ENCODE results near the gene ATP10D.

Gene ATP10D

DNA sequence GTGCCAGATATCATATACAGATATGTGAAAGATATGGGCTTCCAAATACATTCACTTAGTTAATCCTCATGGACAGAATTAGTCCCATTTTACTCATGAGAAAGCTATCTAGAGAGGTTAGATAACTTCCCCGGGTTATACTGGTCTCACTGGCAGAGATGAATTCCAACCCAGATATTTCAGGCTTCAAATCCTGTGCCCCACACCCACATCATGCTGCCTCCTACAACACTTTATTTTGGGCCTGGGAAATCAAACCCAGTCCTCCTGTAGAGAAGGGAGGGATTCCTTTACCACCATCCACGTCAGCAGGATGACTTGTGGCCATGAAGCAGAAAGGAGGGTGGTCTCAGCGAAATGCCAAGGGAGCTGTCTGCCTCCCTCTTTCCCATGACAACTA, 113.8 kb downstream of the ATP10D start:
- no peak for DNase-seq

DNA sequence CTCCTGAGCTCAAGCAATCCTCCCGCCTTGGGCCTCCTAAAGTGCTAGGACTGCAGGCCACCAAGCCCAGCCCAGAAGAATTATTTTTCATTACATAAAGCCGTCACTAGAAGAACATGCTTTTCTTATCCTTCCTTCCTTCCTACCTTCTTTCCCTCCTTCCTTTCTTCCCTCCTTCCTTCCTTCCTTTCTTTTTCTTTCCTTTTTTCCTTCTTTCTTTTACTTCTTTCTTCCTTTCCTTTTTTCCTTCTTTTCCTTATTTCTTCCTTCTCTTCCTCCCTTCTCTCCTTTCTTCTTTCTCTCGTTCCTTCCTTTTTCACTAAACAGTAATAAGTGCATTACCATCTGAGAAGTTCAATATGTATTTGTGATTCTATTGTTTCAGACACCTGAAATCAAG, 121.4 kb downstream of the ATP10D start:
- no peak for DNase-seq

GRCh38 chr4:47612116-47613023, 127.3 kb downstream of the ATP10D start:
- DNase-seq: no peak

GRCh38 chr4:47615385-47615784, 130.3 kb downstream of the ATP10D start:
- no peak for DNase-seq

DNA sequence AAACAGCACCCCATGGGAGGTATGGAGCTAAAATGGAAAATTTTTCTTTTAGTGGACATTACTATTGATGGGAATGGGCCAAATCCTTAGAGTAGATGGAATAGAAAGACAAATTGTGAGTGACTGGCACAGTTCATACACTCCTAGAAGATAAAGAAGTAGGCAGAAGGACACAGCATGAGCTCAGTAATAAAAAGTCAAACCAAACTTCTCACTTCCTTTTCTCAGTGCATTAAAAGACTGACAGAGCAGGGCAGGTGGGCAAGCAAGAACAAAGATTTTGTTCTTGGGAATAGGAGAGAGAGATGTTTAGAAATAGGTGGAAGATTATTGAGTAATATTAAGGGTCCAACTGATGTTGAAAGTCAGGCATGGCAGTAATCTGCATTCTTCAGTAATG, 132.5 kb downstream of the ATP10D start:
- DNase-seq: no peak

DNA sequence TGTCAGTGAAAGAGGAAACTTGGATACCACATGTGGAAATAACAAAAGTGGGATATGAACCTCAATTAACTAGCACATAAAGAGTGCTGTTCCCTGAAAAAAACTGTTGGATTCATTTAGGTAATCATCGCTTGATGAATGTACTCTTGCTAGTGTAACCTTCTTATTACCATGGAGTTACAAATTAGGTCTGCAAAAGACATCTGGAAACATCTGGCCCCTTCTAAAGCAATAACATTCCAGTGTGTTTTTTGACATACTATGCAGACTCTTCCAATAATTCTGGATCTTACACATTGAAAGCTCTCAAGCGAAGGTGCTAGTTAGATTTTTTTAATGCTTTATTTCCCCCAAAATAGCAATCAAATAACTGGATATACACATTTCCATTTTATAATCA, 134.6 kb downstream of the ATP10D start:
- no peak for DNase-seq

- no peak for DNase-seq
Measured at GRCh38 chr4:47621181-47621580, 136.1 kb downstream of the ATP10D start.

GRCh38 chr4:47624031-47624441, 139.0 kb downstream of the ATP10D start:
- DNase-seq: no peak

- no peak for DNase-seq
Measured at GRCh38 chr4:47631161-47631560, 146.1 kb downstream of the ATP10D start.

DNA sequence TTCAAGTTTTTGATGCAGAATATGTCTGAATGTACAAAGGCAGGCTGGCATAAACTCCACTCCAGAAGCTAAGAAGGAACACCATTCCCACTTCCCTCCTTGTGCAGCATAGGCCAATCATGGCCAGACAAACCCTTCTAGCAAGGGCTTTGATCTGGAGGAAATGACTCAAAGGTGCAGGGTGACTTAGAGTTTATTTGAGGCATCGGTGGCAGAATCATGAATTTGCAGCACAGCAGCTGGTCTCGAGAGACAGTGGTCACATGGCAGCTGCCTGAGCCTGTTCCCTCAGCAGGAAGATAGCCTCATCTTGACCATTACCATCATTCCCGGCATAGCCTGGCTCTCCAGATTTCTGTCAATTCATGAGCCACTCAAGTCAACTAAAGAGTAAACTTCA, 154.5 kb downstream of the ATP10D start:
- DNase-seq: no peak

GRCh38 chr4:47640911-47641310, 155.8 kb downstream of the ATP10D start:
- no peak for DNase-seq

DNA sequence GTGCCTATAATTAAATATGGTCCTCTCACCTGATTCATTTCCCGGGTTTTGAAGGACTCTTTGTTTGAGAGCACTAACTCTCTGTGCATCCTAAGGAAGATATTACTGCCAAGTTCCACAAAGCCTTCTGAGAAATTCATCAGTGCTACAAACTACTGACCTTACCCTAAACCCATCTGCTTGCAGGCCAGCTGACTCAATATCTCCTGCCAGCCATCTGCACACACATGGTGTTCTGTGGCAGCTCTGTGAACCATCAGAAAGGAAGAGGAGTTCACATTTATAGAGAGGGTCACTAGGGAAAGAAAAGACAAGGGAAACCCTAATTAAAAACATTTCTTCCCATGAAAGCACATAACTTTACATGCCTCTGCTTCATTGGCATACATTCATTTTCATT, 156.7 kb downstream of the ATP10D start:
- no peak for DNase-seq

DNA sequence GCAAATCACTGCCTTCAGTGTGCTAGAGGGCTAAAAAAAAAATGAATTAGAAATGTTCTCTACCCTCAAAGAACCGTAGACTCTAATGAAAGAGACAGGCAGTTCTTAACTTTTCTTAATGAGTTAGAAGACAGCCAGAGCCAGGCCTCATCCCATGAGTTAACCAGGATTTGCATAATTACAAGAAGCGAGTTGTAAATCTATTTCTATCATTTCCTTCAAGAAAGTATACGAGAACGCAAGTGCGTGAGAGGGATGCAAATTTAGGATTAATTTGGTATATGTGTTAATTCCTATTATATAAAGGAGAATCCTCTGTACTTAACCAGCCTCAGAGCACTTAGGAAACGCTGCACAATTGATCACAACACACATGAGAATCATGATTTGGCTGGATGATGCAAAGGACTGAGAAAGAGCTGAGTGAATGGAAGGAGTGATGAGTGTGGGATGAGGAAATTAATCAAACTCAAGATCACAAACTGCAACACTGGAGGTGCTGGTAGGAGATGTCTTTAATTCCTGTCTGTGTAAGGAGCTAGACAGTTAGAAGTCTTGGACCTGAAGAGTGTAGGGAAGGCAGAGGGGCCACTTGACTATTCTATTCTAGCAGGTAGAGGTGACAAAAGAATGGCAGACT, 157.2 kb downstream of the ATP10D start:
- no peak for DNase-seq
